SK-N-SH (cell line): ENCODE measurements around the gene MYO15B. TPM values are rescaled to one million over a fixed set of nuclear protein-coding genes. Genes with fewer than 3 reads are reported as not detected.
A peak's percentile ranks its signal among the peaks of the same experiment; 100 is the strongest.

Experiments
- CHD2 ChIP-seq: fragments of 150-350 bp; IDR thresholded peaks from 2 replicates; pipeline ENCODE4 v1.6.1; 2018; ENCODE audit warnings: low read length; ENCODE audit not compliant: partially characterized antibody
- EP300 ChIP-seq, 2 experiments: IDR thresholded peaks; 2 replicates each; pipeline versions ENCODE4 v1.4.0 to v1.6.1; 2012; ENCODE audit warnings: borderline replicate concordance in 1 of 2, low read depth in 1 of 2, low read length in 1 of 2
- FOXJ3 ChIP-seq: sonication (generic); formaldehyde crosslinking; IDR thresholded peaks from 2 replicates; pipeline ENCODE4 v1.5.1; 2020; ENCODE audit warnings: mild to moderate bottlenecking, missing genetic modification reagents
- GATA2 ChIP-seq: sonication (generic); formaldehyde crosslinking; IDR thresholded peaks from 2 replicates; pipeline ENCODE4 v1.5.0; 2020; ENCODE audit warnings: mild to moderate bottlenecking, missing genetic modification reagents
- IRF3 ChIP-seq: fragments of 150-350 bp; IDR thresholded peaks from 2 replicates; pipeline ENCODE4 v1.6.1; 2016; ENCODE audit warnings: mild to moderate bottlenecking, low read depth, low read length
- JUND ChIP-seq: IDR thresholded peaks from 2 replicates; pipeline ENCODE4 v1.4.0; 2012
- MAX ChIP-seq: IDR thresholded peaks from 2 replicates; pipeline ENCODE4 v1.4.0; 2012; ENCODE audit warnings: low read depth
- MEF2A ChIP-seq: IDR thresholded peaks from 2 replicates; pipeline ENCODE4 v1.4.0; 2012; ENCODE audit warnings: low read depth, borderline replicate concordance
- MXI1 ChIP-seq: IDR thresholded peaks from 2 replicates; pipeline ENCODE4 v1.6.1; 2012; ENCODE audit warnings: mild to moderate bottlenecking, low read depth, low read length, improper control_type of control experiment
- NRF1 ChIP-seq: IDR thresholded peaks from 2 replicates; pipeline ENCODE4 v1.6.1; 2012; ENCODE audit warnings: low read depth, mild to moderate bottlenecking, low read length
- PBX3 ChIP-seq: IDR thresholded peaks from 2 replicates; pipeline ENCODE4; 2012
- RFX5 ChIP-seq: IDR thresholded peaks from 2 replicates; pipeline ENCODE4 v1.6.1; 2012; ENCODE audit warnings: mild to moderate bottlenecking, improper control_type of control experiment, low read length
- SIN3A ChIP-seq: IDR thresholded peaks from 2 replicates; pipeline ENCODE4 v1.6.1; 2012; ENCODE audit warnings: low read depth, mild to moderate bottlenecking, low read length, moderate library complexity, borderline replicate concordance
- USF1 ChIP-seq: IDR thresholded peaks from 2 replicates; pipeline ENCODE4 v1.4.0; 2012; ENCODE audit warnings: low read depth, borderline replicate concordance
- USF2 ChIP-seq: fragments of 150-350 bp; IDR thresholded peaks from 2 replicates; pipeline ENCODE4 v1.6.1; 2017; ENCODE audit warnings: antibody characterized with exemption, low read length, low read depth, borderline replicate concordance
- ZBTB33 ChIP-seq: IDR thresholded peaks from 2 replicates; pipeline ENCODE4 v1.4.0; 2012; ENCODE audit warnings: low read depth, borderline replicate concordance
- polyA plus RNA-seq, 3 experiments: library from polyadenylated mRNA; depleted of rRNA; stranded (reverse); fragments of >200 nt; gene quantifications; 2 replicates each; pipeline ENCODE4 v1.2.3, GENCODE V29; 2012

The MYO15B gene
- polyA plus RNA-seq, 1 of the 3 experiments (the other 2 are of a cell fraction), result 10.3 TPM

GRCh38 chr17:75589012-75589918, 1.7 kb downstream of the MYO15B start (continued):
- TF ChIP-seq ZBTB33 (no peak), EP300 (IDR thresholded peaks at IDR 0.05; ENCODE audit: borderline replicate concordance in 1 of 2, low read depth in 1 of 2, low read length in 1 of 2) (peak in 1 of 2 experiments; percentile 68; a peak in 1 of 4 replicates), JUND (no peak), USF2 (no peak), MAX (peak; percentile 51; the same call in 1 of the 2 replicates), IRF3 (no peak), MEF2A (no peak), CHD2 (peak; percentile 29), RFX5 (no peak), USF1 (no peak), SIN3A (no peak), GATA2 (no peak), FOXJ3 (CRISPR knock-in tag) (no peak), NRF1 (no peak), PBX3 (no peak), MXI1 (no peak)
